Measurements from ENCODE around the gene BIRC7.

The BIRC7 gene

DNA sequence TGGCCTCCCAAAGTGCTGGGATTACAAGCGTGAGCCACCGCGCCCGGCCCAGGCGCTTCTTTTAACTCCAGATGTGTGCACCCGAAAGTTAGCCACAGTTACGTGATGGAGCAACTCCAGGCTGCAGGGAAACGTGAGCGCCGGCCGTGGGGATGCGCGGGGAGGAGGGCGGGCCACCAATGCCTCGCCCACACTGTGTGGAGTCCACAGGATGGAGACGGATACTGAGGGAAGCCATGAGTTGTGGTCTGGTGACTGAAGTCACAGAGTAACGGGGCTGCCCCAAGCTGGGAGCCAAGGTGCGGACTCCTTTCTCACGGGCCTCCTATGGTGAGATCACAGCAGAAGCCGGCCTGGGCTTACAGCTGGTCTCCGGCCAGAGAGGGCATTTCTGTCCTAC is 43.0 kb upstream of the BIRC7 start:
- TF ChIP-seq CTCF (IDR thresholded peaks at IDR 0.05): no peak
- Histone ChIP-seq H3K36me3 (peaks cover 35% of the 10 kb centered on the region), H3K27me3 (no peaks in the 10 kb centered on the region), H3K27ac (no peak overlapping the region), H3K4me3 (ENCODE audit: low read depth in 1 of 2, low read length in 1 of 2) (no peak overlapping the region), H3K4me1 (ENCODE audit: control insufficient read depth in 1 of 2, insufficient read depth in 1 of 2, low read depth in 1 of 2, low read length in 1 of 2) (no peaks in the 10 kb centered on the region), H3K9me3 (peaks cover 6% of the 10 kb centered on the region)

DNA sequence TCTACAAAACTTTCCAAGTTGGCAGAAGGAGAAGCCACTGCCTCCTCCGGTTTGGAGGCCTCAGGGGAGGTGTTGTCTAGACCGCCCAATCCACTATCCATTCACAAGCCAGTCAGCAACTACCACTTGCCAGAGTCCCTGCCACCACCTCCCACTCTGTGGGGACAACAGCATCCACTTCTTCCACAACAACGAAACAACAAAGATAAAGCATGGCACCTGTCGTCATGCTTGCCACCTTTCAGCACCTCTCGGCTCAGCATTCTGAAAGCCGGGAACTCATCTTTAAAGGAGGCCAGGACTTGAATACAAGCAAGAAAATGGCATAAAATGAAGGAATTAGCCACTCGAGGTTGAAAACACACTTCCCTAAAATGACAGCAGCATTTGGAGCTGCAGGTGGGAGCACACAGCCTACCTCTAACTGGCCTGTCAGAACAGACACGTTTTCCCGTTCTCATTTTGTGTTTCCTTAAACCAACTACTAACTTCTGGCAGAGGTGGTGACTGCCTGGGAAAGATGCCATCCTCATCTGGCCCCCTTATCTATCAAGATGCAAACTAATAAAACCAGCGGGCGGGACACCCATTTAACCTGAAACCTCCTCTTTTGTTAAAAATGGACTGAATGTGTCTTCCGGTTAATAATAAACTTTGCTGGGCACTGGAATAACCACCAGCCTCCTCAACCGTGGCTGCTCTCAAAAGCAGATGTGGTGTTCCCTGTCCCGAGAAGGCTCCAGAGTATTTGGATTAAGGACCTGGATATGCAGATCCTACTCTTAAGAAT is 41.5 kb upstream of the BIRC7 start:
- Histone ChIP-seq H3K9me3 (peaks cover 6% of the 10 kb centered on the region), H3K4me3 (ENCODE audit: low read depth in 1 of 2, low read length in 1 of 2) (no peak overlapping the region), H3K4me1 (ENCODE audit: control insufficient read depth in 1 of 2, insufficient read depth in 1 of 2, low read depth in 1 of 2, low read length in 1 of 2) (no peaks in the 10 kb centered on the region), H3K36me3 (peaks cover 48% of the 10 kb centered on the region), H3K27me3 (no peaks in the 10 kb centered on the region), H3K27ac (no peak overlapping the region)
- TF ChIP-seq CTCF (IDR thresholded peaks at IDR 0.05): no peak

- H3K36me3 ChIP-seq: peaks cover 52% of the 10 kb centered on the region
- no peaks in the 10 kb centered on the region for H3K27me3 ChIP-seq
- H3K4me3 ChIP-seq (ENCODE audit: low read depth in 1 of 2, low read length in 1 of 2): no peak overlapping the region
- no peak for TF ChIP-seq CTCF (IDR thresholded peaks at IDR 0.05)
- H3K27ac ChIP-seq: no peak overlapping the region
- H3K4me1 ChIP-seq (ENCODE audit: control insufficient read depth in 1 of 2, insufficient read depth in 1 of 2, low read depth in 1 of 2, low read length in 1 of 2): no peaks in the 10 kb centered on the region
- peaks cover 6% of the 10 kb centered on the region for H3K9me3 ChIP-seq
These were observed 40.9 kb upstream of the BIRC7 start for GRCh38 chr20:63194797-63195173.

GRCh38 chr20:63196768-63197470 is 38.8 kb upstream of the BIRC7 start:
- no peaks in the 10 kb centered on the region for H3K27me3 ChIP-seq
- H3K9me3 ChIP-seq: peaks cover 6% of the 10 kb centered on the region
- TF ChIP-seq CTCF (IDR thresholded peaks at IDR 0.05): no peak
- H3K36me3 ChIP-seq: peaks cover 69% of the 10 kb centered on the region
- no peak overlapping the region for H3K4me3 ChIP-seq (ENCODE audit: low read depth in 1 of 2, low read length in 1 of 2)
- no peak overlapping the region for H3K27ac ChIP-seq
- H3K4me1 ChIP-seq (ENCODE audit: control insufficient read depth in 1 of 2, insufficient read depth in 1 of 2, low read depth in 1 of 2, low read length in 1 of 2): no peaks in the 10 kb centered on the region

DNA sequence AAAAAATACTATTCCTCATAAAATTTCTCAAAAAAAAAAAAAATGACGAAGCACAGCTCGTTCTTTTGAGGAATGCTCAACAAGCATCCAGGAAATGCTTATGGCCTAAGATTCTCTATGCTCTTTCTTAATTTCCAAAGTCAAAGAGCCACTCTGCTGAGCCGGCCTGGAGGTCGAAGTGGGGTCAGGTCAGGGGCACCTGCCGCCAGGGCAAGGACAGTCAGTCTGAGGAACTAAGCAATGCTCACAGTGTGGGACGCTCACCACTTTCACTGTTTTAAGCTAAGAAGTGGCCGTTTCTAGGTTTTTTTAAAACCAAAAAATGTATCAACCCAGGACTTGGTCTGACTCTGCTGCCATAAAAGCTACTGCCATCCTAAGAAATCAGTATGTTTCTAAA is 37.1 kb upstream of the BIRC7 start:
- TF ChIP-seq CTCF (IDR thresholded peaks at IDR 0.05): no peak
- Histone ChIP-seq H3K9me3 (peaks cover 6% of the 10 kb centered on the region), H3K4me1 (ENCODE audit: control insufficient read depth in 1 of 2, insufficient read depth in 1 of 2, low read depth in 1 of 2, low read length in 1 of 2) (no peaks in the 10 kb centered on the region), H3K27me3 (no peaks in the 10 kb centered on the region), H3K4me3 (ENCODE audit: low read depth in 1 of 2, low read length in 1 of 2) (no peak overlapping the region), H3K27ac (no peak overlapping the region), H3K36me3 (peaks cover 86% of the 10 kb centered on the region)

Measured in neutrophil (primary cell).